SK-N-SH (cell line): ENCODE measurements around the gene SLC2A2.

Experiments used
- EP300 ChIP-seq, 2 experiments: IDR thresholded peaks; 2 replicates each; pipeline versions ENCODE4 v1.4.0 to v1.6.1; 2012; ENCODE audit warnings: borderline replicate concordance in 1 of 2, low read depth in 1 of 2, low read length in 1 of 2
- FOXM1 ChIP-seq: IDR thresholded peaks from 2 replicates; pipeline ENCODE4 v1.4.0; 2012; ENCODE audit warnings: low read depth, mild to moderate bottlenecking
- GABPA ChIP-seq: IDR thresholded peaks from 2 replicates; pipeline ENCODE4 v1.4.0; 2012; ENCODE audit warnings: low read depth, mild to moderate bottlenecking
- MXI1 ChIP-seq: IDR thresholded peaks from 2 replicates; pipeline ENCODE4 v1.6.1; 2012; ENCODE audit warnings: mild to moderate bottlenecking, low read depth, low read length, improper control_type of control experiment
- NRF1 ChIP-seq: IDR thresholded peaks from 2 replicates; pipeline ENCODE4 v1.6.1; 2012; ENCODE audit warnings: low read depth, mild to moderate bottlenecking, low read length
- RAD21 ChIP-seq: IDR thresholded peaks from 2 replicates; pipeline ENCODE4 v1.6.1; 2012; ENCODE audit warnings: mild to moderate bottlenecking, low read length
- RFX5 ChIP-seq: IDR thresholded peaks from 2 replicates; pipeline ENCODE4 v1.6.1; 2012; ENCODE audit warnings: mild to moderate bottlenecking, improper control_type of control experiment, low read length
- SIN3A ChIP-seq: IDR thresholded peaks from 2 replicates; pipeline ENCODE4 v1.6.1; 2012; ENCODE audit warnings: low read depth, mild to moderate bottlenecking, low read length, moderate library complexity, borderline replicate concordance
- TF ChIP-seq, protein P1 (sequence below): fragments of 200-600 bp; sonication (generic); IDR thresholded peaks from 2 replicates; pipeline ENCODE4 v1.6.1; 2017; ENCODE audit warnings: antibody characterized with exemption, mild to moderate bottlenecking, moderate library complexity
- TF ChIP-seq, protein P2 (sequence below): IDR thresholded peaks from 2 replicates; pipeline ENCODE4 v1.4.0; 2012; ENCODE audit warnings: low read depth
- TF ChIP-seq, protein P3 (sequence below): IDR thresholded peaks from 2 replicates; pipeline ENCODE4 v1.6.1; 2012; ENCODE audit warnings: mild to moderate bottlenecking, low read depth, low read length, moderate library complexity

DNA sequence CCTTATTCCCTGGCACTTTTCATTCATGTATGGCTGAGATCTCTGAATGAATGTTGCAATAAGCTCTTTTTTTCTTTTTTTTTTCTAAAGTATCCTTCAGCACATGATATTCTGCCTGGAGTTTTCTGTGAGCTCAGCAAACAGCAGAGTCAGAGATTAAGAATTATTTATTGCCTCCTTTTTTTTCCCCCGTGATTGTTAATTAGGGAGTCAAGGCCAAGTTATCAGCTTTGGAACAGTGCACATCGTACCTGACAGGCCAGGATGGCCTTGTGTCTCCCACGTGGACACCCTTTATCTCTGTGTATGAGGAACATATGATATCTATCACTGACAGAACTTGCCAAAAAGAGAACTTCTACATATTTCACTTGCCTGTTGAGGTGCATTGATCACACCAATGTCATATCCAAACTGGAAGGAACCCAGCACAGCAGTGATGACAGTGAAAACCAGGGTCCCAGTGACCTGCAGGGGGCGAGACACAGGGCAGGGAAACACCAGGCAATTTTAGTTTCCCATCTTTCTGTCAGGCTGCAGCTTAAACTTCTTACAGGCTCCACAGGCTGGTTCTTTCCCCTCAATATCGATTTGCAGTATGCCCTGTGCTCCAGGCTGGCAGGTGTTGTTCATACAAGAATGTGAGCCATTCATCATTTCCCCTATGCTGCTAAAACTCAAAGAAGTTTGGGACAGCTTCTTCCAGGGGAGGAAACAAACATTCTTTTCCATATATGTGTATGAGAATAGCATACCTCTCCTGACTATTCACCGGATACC, 8.2 kb downstream of the SLC2A2 start:
- TF ChIP-seq, protein P1, sequence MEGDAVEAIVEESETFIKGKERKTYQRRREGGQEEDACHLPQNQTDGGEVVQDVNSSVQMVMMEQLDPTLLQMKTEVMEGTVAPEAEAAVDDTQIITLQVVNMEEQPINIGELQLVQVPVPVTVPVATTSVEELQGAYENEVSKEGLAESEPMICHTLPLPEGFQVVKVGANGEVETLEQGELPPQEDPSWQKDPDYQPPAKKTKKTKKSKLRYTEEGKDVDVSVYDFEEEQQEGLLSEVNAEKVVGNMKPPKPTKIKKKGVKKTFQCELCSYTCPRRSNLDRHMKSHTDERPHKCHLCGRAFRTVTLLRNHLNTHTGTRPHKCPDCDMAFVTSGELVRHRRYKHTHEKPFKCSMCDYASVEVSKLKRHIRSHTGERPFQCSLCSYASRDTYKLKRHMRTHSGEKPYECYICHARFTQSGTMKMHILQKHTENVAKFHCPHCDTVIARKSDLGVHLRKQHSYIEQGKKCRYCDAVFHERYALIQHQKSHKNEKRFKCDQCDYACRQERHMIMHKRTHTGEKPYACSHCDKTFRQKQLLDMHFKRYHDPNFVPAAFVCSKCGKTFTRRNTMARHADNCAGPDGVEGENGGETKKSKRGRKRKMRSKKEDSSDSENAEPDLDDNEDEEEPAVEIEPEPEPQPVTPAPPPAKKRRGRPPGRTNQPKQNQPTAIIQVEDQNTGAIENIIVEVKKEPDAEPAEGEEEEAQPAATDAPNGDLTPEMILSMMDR: peak; percentile 57
- TF ChIP-seq FOXM1 (no peak), GABPA (no peak), NRF1 (no peak), RFX5 (no peak), MXI1 (no peak), RAD21 (no peak), SIN3A (no peak), EP300 (IDR thresholded peaks at IDR 0.05; ENCODE audit: borderline replicate concordance in 1 of 2, low read depth in 1 of 2, low read length in 1 of 2) (peak in 1 of 2 experiments; percentile 45; a peak in 1 of 4 replicates)
- TF ChIP-seq, protein P2, sequence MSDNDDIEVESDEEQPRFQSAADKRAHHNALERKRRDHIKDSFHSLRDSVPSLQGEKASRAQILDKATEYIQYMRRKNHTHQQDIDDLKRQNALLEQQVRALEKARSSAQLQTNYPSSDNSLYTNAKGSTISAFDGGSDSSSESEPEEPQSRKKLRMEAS: no peak
- TF ChIP-seq, protein P3, sequence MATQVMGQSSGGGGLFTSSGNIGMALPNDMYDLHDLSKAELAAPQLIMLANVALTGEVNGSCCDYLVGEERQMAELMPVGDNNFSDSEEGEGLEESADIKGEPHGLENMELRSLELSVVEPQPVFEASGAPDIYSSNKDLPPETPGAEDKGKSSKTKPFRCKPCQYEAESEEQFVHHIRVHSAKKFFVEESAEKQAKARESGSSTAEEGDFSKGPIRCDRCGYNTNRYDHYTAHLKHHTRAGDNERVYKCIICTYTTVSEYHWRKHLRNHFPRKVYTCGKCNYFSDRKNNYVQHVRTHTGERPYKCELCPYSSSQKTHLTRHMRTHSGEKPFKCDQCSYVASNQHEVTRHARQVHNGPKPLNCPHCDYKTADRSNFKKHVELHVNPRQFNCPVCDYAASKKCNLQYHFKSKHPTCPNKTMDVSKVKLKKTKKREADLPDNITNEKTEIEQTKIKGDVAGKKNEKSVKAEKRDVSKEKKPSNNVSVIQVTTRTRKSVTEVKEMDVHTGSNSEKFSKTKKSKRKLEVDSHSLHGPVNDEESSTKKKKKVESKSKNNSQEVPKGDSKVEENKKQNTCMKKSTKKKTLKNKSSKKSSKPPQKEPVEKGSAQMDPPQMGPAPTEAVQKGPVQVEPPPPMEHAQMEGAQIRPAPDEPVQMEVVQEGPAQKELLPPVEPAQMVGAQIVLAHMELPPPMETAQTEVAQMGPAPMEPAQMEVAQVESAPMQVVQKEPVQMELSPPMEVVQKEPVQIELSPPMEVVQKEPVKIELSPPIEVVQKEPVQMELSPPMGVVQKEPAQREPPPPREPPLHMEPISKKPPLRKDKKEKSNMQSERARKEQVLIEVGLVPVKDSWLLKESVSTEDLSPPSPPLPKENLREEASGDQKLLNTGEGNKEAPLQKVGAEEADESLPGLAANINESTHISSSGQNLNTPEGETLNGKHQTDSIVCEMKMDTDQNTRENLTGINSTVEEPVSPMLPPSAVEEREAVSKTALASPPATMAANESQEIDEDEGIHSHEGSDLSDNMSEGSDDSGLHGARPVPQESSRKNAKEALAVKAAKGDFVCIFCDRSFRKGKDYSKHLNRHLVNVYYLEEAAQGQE: no peak
